ENCODE results near the gene ANKRD55.
"Not testable (repeated sequence)": the region's sequence is repeated elsewhere in the genome, so short reads cannot be mapped to it uniquely, and the experiment has no call there.

The ANKRD55 gene

GRCh38 chr5:56251918-56252553, 18.9 kb upstream of the ANKRD55 start:
- no peak for DNase-seq

- no peak for DNase-seq
Observed at GRCh38 chr5:56251440-56251839, 18.3 kb upstream of the ANKRD55 start.

- DNase-seq = no peak
Observed at GRCh38 chr5:56250011-56250410, 16.9 kb upstream of the ANKRD55 start.

- DNase-seq = not testable (repeated sequence)
Observed at GRCh38 chr5:56249085-56249484, 16.0 kb upstream of the ANKRD55 start.

- DNase-seq = no peak
Observed at GRCh38 chr5:56247592-56247991, 14.5 kb upstream of the ANKRD55 start.

GRCh38 chr5:56246769-56247168, 13.6 kb upstream of the ANKRD55 start:
- DNase-seq = no peak

- no peak for DNase-seq
Observed at GRCh38 chr5:56245481-56245880, 12.4 kb upstream of the ANKRD55 start.

- no peak for DNase-seq
Observed at GRCh38 chr5:56244627-56245026, 11.5 kb upstream of the ANKRD55 start.

- not testable (repeated sequence) for DNase-seq
Observed at GRCh38 chr5:56242271-56242670, 9.1 kb upstream of the ANKRD55 start.

- DNase-seq = no peak
Observed at GRCh38 chr5:56232538-56232937, 592 bp downstream of the ANKRD55 start.

- DNase-seq = no peak
Observed at GRCh38 chr5:56230576-56230975, 2.6 kb downstream of the ANKRD55 start.

GRCh38 chr5:56229111-56229510, 4.0 kb downstream of the ANKRD55 start:
- DNase-seq = no peak

- DNase-seq = no peak
Observed at GRCh38 chr5:56228631-56229030, 4.5 kb downstream of the ANKRD55 start.

- DNase-seq = no peak
Observed at GRCh38 chr5:56227691-56228090, 5.4 kb downstream of the ANKRD55 start.

- DNase-seq = not testable (repeated sequence)
Observed at GRCh38 chr5:56223298-56223697, 9.8 kb downstream of the ANKRD55 start.

- DNase-seq = not testable (repeated sequence)
Observed at GRCh38 chr5:56221601-56222000, 11.5 kb downstream of the ANKRD55 start.

- no peak for DNase-seq
Observed at GRCh38 chr5:56215019-56215830, 17.9 kb downstream of the ANKRD55 start.

- not testable (repeated sequence) for DNase-seq
Observed at GRCh38 chr5:56213886-56214535, 19.1 kb downstream of the ANKRD55 start.

- DNase-seq = no peak
Observed at GRCh38 chr5:56212130-56212879, 20.8 kb downstream of the ANKRD55 start.

- no peak for DNase-seq
Observed at GRCh38 chr5:56211298-56211865, 21.7 kb downstream of the ANKRD55 start.

GRCh38 chr5:56208681-56209080, 24.4 kb downstream of the ANKRD55 start:
- no peak for DNase-seq

GRCh38 chr5:56207537-56207936, 25.6 kb downstream of the ANKRD55 start:
- DNase-seq = no peak
